ENCODE results near the gene EPS15. TPM values are rescaled to one million over a fixed set of nuclear protein-coding genes. Genes with fewer than 3 reads are reported as not detected.

EPS15 gene
- total and polyA plus RNA-seq, 9 of the 15 experiments (the other 6 are each of a cell fraction or from before 2014, with no cell fraction given) = 23.1 to 69.0 (median 41.7) TPM

DNA sequence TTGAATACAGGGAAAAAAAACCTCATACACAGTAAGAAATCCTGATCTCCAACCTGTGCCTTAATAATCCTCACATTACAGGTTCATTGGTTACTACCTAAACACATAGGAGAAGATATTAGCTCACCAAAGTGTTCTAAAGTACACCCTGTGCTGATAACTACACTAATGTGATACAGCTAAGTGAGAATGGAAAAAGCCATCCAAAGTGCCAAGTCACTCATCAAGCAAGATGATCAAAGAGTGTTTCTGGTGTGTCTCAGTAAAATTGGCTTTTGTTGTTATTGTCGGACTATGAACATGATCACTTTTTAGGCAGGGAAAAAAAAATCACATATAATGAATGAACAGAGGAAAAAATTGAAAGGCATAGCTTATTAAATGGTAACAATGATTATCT is 31.4 kb downstream of the EPS15 start (continued):
- TF ChIP-seq, protein P1, sequence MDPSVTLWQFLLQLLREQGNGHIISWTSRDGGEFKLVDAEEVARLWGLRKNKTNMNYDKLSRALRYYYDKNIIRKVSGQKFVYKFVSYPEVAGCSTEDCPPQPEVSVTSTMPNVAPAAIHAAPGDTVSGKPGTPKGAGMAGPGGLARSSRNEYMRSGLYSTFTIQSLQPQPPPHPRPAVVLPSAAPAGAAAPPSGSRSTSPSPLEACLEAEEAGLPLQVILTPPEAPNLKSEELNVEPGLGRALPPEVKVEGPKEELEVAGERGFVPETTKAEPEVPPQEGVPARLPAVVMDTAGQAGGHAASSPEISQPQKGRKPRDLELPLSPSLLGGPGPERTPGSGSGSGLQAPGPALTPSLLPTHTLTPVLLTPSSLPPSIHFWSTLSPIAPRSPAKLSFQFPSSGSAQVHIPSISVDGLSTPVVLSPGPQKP (CRISPR knock-in tag; IDR thresholded peaks at IDR 0.05) = no peak
- TF ChIP-seq GABPA (tag; conservative IDR thresholded peaks at IDR 0.05; ENCODE audit: low read depth) (0 out of 2 replicates have a peak, but pooled peaks have one; percentile 26), CHD4 (IDR thresholded peaks at IDR 0.05; ENCODE audit: insufficient read depth, insufficient replicate concordance, low read depth, low read length, poor library complexity, severe bottlenecking) (no peak), NCOA1 (IDR thresholded peaks at IDR 0.05; ENCODE audit: low read depth) (no peak), KDM2B (CRISPR knock-in tag; IDR thresholded peaks at IDR 0.05) (no peak), MAFF (IDR thresholded peaks at IDR 0.05; ENCODE audit: low read length) (peak; percentile 83), TAF9B (IDR thresholded peaks at IDR 0.05; ENCODE audit: partially characterized antibody) (no peak), NCOA6 (IDR thresholded peaks at IDR 0.05) (0 out of 2 replicates have a peak, but pooled peaks have one; percentile 34)

DNA sequence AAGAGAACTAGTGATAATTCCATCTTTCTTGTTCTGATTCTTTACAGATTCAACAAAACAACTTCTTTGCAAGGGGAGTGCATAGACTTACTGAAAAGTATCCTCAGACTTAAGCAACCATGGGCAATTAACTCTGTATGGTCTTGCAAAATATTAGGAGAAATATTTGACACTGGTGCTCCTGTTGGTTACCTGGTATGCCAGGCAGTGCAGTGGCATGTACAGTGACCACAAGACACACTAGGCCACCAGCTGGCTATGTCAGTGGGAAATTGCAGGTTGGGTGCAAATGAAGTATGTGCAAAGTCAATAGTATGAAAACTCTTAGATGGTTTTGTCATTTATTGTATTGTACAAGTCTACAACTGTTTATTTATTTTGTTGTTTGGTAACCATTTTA is 34.5 kb downstream of the EPS15 start:
- peaks cover 0 to 10% of the 10 kb centered on the region in 2 experiments; a peak in 2 of 5 replicates for H3K4me1 ChIP-seq (replicated peaks in 1 of 2; ENCODE audit: control insufficient read depth in 2 of 2, insufficient read depth in 2 of 2, low read length in 2 of 2)
- H2AFZ ChIP-seq (ENCODE audit: low read depth, low read length) = no peak overlapping the region
- H3K36me3 ChIP-seq (ENCODE audit: control insufficient read depth, insufficient read depth, low read length) = peaks cover 16% of the 10 kb centered on the region
- TF ChIP-seq PCBP1 (IDR thresholded peaks at IDR 0.05; ENCODE audit: low read depth, low read length, poor library complexity, severe bottlenecking) (no peak), CREM (IDR thresholded peaks at IDR 0.05; ENCODE audit: low read depth) (no peak), POU5F1 (IDR thresholded peaks at IDR 0.05; ENCODE audit: borderline replicate concordance, low read depth, low read length, partially characterized antibody) (no peak), MTA1 (IDR thresholded peaks at IDR 0.05; ENCODE audit: borderline replicate concordance) (no peak), FOXO4 (CRISPR knock-in tag; IDR thresholded peaks at IDR 0.05) (no peak), ZNF507 (tag; conservative IDR thresholded peaks at IDR 0.05) (no peak), RBFOX2 (IDR thresholded peaks at IDR 0.05; ENCODE audit: low read depth, low read length) (no peak), MXI1 (IDR thresholded peaks at IDR 0.05; ENCODE audit: low read depth, low read length) (no peak), ZNF239 (CRISPR knock-in tag; IDR thresholded peaks at IDR 0.05) (no peak), FIP1L1 (IDR thresholded peaks at IDR 0.05; ENCODE audit: low read depth, low read length, poor library complexity, severe bottlenecking) (no peak)
- TF ChIP-seq, protein P2, sequence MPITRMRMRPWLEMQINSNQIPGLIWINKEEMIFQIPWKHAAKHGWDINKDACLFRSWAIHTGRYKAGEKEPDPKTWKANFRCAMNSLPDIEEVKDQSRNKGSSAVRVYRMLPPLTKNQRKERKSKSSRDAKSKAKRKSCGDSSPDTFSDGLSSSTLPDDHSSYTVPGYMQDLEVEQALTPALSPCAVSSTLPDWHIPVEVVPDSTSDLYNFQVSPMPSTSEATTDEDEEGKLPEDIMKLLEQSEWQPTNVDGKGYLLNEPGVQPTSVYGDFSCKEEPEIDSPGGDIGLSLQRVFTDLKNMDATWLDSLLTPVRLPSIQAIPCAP (CRISPR knock-in tag; IDR thresholded peaks at IDR 0.05; ENCODE audit: borderline replicate concordance) = no peak
- H3K9ac ChIP-seq (ENCODE audit: insufficient read depth in 1 of 2, low read depth in 2 of 2, low read length in 2 of 2) = no peak overlapping the region
- H3K9me3 ChIP-seq (replicated peaks; ENCODE audit: control insufficient read depth, insufficient read depth, low read depth, low read length) = no peaks in the 10 kb centered on the region
- no peak overlapping the region for H3K4me2 ChIP-seq (ENCODE audit: insufficient read depth, low read length)
- ChIA-PET POLR2A (interaction anchor here (0.6 to 1.2 kb wide), 2 partner anchors 11 to 36 kb away, joined by 3 read pairs; no protein-coding TSS in a partner anchor), CTCF (ENCODE audit: low intra/inter-chr PET ratio) (no interaction called here)
- DNase-seq (ENCODE audit: extremely low read depth in 1 of 4, low spot score in 3 of 4) (no peak), FAIRE-seq (no peak), ATAC-seq (no peak)
- intact Hi-C loops (cut with micrococcal nuclease) = no loop called here
- no peaks in the 10 kb centered on the region for H3K9me1 ChIP-seq (ENCODE audit: control insufficient read depth, insufficient read depth, low read length)
- no peak overlapping the region for H3K27ac ChIP-seq (ENCODE audit: extremely low read depth, low read depth, low read length)
- BruUV-seq (replicated peaks) = no TSS peak
- in situ Hi-C loops (cut with MboI) = no loop called here
- H3K79me2 ChIP-seq (ENCODE audit: control insufficient read depth, insufficient read depth, low read length) = peaks cover 84% of the 10 kb centered on the region
- H4K20me1 ChIP-seq (replicated peaks; ENCODE audit: control insufficient read depth, insufficient read depth, low read length) = no peaks in the 10 kb centered on the region
- no peaks in the 10 kb centered on the region for H3K27me3 ChIP-seq (ENCODE audit: control insufficient read depth in 2 of 2, insufficient read depth in 2 of 2, low read length in 2 of 2)
- no peak overlapping the region for H3K4me3 ChIP-seq

Measured in K562 (cell line).